Right renal cortex interstitium (tissue), 3 donors: ENCODE results near the gene TUBA3E. TPM values are rescaled to one million over a fixed set of nuclear protein-coding genes. Genes with fewer than 3 reads are reported as not detected.
"Not testable (repeated sequence)": the region's sequence is repeated elsewhere in the genome, so short reads cannot be mapped to it uniquely, and the experiment has no call there.

Experiments
- DNase-seq, 3 donors: peaks; one replicate each; pipeline ENCODE4 v3.0.0-alpha.2; 2013; ENCODE audit warnings: low read depth in 3 of 3, low spot score in 2 of 3
- polyA plus RNA-seq, 3 donors: library from polyadenylated mRNA; unstranded; fragments of 120-200 nt; gene quantifications; one replicate each; pipeline ENCODE4 v1.2.1, GENCODE V29; 2013; ENCODE audit not compliant: insufficient read length in 3 of 3

TUBA3E gene
- polyA plus RNA-seq, 3 donors, result 0.12 TPM; not detected in 2

DNA sequence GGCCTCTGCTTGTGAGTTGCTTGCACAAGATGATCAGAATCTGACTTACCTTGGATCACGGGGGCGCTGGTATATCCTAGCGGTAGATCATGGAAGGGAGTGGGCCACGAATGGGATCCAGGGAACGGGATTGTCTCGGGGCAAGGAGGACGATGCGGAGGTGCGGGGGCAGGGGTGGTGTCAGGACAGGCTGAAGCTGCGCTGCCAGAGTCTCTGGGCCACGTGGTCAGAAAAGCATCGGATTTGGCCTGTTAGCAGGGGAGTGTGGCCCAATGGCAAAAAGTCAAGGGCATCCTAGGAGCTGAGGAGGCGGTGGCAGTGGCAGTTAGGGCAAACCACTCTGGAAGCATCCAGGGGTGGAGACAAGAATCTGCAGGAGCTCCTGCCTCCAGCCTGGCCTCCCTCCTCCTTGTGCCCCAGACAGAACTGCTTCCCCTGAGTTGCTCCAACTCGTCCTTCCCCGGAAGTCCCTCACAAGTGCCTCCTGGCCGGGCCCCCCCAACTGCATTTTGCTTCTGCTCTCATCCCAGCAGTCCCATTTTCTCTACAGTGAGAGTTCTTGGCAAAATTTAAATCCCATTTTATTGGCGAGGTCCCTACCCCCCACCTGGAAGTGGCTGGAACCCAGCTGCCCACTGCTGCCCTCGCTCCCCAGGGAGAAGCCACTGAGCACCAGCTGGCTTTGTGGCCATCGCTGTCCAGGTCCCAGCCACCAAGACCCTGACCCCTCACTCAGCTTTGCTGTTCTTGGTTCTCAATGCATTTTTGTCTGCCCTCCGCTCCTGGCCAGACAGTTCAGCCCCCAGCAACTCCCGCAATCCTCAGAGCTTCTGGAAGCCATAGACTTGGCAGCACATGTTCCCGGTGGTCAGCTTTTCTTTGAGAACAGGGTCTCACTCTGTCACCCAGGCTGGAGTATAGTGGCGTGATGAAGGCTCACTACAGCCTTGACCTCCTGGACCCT, 47.8 kb downstream of the TUBA3E start:
- no peak for DNase-seq

DNA sequence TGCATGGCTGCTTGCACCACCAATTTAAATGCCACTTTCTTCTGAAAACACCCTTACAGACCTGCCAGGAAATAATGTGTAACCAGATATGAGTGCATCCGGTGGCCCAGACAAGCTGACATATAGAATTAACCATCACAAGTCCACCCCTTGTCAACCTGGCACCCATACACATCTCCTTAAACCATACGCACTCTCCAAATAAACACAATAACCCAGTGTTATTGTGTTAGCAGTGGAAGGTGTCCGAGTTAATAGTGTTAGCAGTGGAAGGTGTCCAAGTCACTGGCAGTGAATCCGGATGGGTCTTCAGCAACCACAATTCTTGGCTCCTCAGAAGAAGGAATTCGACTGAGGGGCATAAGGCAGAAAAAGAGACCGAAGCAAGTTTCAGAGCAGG, 49.7 kb downstream of the TUBA3E start:
- DNase-seq, result not testable (repeated sequence)

DNA sequence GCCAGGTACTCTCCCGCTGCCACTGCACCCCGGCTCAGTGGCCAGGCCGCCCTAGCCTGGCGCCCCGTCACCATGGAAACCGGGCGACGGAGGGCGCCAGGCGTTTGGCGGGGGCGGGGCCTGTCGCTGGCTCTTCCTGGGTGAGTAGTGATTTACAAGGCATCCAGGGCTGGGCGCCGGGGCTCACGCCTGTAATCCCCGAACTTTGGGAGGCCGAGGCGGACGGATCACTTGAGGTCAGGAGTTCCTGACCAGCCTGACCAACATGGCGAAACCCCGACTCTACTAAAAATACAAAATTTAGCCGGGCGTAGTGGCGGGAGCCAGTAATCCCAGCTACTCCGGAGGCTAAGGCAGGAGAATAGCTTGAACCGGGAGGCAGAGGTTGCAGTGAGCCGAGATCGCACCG, 53.2 kb downstream of the TUBA3E start, which contains the start of gene CCDC74B:
TSS of gene CCDC74B (minus strand) at position 107 of the 409 bp plus-strand sequence. CDS start 116 bp downstream, outside the sequence.
- DNase-seq, result not testable (repeated sequence)

DNA sequence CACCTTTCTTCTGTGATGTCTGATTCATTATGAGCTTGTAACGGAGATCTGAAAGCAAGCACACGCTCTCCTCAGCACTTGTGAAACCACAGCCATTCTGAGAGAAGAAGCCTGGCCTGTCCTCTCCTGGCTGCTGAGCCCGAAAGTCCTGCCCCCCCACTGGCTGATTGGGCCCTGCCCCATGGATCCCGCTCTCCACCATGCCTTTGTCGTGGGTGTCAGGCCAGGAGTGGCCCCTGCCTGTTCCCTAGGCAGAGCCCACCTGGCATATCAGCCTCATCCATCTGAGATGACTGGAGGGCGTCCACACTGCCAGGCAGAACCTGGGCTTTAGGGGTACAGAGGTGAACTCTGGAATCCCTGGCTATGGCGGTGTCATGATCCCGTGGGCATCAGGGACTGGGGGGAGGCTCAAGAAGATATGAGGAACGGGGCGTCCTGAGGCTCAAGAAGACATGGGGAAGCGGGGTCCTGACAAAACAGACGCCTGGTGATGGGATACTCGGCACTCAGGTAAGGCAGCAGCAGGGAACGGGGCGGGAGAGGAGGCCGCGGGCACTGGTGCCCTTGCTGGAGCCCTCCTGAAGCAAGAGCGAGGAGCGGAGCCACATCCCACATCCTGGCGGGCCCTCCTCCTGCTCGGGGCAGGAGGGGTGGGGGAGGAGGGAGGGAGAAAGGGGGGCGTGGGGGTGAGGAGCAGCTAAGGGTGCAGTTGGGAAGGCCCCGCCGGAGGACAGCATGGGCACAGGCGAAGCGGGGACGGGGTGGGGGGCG, 54.8 kb downstream of the TUBA3E start:
- DNase-seq, result not testable (repeated sequence)

DNA sequence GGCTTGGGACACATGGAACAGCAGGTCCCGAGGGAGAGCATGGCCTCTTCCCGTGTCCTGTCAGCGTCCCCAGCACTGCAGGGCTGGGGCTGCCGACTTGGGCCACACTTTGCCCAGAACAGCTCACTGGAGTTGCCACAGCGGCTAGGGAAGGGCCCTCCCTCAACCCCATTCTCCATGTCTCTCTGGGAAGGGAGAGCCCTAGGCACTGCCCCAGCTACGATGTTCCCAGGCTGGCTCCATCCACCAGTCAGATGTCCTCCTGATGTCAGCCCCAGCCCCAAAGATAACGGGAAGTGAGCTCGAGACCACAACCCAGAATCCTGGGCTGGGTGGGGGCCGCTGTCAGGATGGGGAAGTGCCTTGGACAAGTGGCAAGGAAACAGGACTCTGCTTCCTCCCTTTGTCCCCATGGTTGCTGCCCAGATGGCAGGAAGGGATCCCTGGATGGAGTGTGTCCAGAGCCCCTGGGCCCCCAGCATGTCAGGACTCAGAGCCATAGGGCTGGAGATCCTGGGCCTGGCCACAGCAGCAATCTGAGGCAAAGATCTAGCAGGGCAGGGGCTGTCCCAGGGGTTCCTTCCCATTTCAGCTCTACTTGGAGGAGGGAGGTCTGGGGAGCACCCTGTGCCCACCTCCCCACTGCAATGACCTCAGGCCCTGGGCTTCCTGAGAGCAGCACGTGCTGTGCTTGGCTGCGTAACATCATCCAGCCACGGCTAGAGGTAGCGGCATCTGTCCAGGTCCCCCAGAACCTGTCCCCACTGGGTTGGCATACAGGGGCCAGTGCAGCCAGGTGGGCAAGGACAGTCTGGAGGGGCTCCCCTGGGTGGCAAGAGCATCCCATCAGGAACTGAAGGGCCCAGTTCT, 55.6 kb downstream of the TUBA3E start:
- not testable (repeated sequence) for DNase-seq

Other genes starting within 250 kb of the TUBA3E start
- gene RAB6C, start 218.8 kb downstream of the TUBA3E start, polyA plus RNA-seq, result 1 to 10 TPM in 1 of 3 donors, under 1 TPM in 1, not detected in 1; 0.64 to 1.3 TPM
- gene POTEF, start 69.2 kb downstream of the TUBA3E start, polyA plus RNA-seq, result under 1 TPM; 0.06 to 0.17 (median 0.07) TPM
- gene CCDC74B, start 53.3 kb downstream of the TUBA3E start, polyA plus RNA-seq, result 10 to 100 TPM in 2 of 3 donors, 1 to 10 TPM in 1; 8.6 to 12.4 (median 11.6) TPM
- 10 to 100 TPM; 47.4 to 60.0 (median 56.1) TPM for gene SMPD4, start 16.8 kb downstream of the TUBA3E start, polyA plus RNA-seq
- gene MZT2B, start 16.2 kb downstream of the TUBA3E start, polyA plus RNA-seq, result 10 to 100 TPM; 57.2 to 81.4 (median 70.4) TPM
- 10 to 100 TPM; 32.4 to 40.9 (median 36.6) TPM for gene IMP4, start 144.5 kb upstream of the TUBA3E start, polyA plus RNA-seq
- gene PTPN18, start 157.6 kb upstream of the TUBA3E start, polyA plus RNA-seq, result 10 to 100 TPM; 27.7 to 29.3 (median 28.2) TPM